Activated naive CD4-positive, alpha-beta T cell treated with anti-CD3 and anti-CD28 coated beads, Interleukin-2, amount 10 ng/mL, durations not matched to agents 5 hours and 36 hours (primary cell): Measurements from ENCODE around the gene PLAAT3. TPM values are rescaled to one million over a fixed set of nuclear protein-coding genes. Genes with fewer than 3 reads are reported as not detected.

Experiments
- total RNA-seq, 2 experiments: library from RNA; stranded (reverse); gene quantifications; one replicate each; pipeline ENCODE4 v1.2.3, GENCODE V29; 2021

PLAAT3 gene
- 1 to 10 TPM; 2.7 to 3.0 TPM for total RNA-seq

GRCh38 chr11:63614136-63614671 lies at the start of gene PLAAT3:
Gene PLAAT3, minus strand, starts transcription at chr11:63614433. Its CDS starts 419 bp downstream, at chr11:63614014.

DNA sequence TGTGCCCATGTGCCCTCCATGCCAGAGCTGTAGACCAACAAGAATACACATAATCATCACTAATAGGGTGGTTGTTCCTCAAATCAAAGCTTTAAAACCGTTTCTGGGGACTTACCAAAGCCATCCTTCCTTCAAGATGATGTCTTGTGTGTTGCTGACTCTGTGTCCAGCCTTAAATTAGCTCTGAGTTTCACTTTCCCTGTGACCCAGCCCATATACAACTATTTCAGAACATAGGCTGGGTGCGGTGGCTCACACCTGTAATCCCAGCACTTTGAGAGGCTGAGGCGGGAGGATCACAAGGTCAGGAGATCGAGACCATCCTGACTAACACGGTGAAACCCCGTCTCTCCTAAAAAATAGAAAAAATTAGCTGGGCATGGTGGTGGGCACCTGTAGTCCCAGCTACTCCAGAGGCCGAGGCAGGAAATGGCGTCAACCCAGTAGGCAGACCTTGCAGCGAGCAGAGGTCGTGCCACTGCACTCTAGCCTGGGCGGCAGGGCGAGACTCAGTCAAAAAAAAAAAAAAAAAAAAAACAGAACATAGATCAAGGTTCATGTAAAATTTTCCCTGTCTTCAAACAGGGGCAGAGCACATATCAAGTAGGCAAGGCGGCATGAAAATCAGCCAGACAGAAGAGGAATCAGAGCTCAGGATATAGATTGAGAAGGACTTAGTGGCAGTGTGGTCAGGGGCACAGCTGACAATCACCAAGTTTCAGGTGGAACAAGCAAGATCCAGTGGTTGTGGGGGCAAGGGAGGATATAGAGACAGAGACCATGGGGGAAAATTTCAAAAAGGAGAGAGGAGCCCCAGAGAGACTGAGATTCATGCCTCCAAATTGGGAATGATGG lies 50.8 kb downstream of the PLAAT3 start, which contains the start of gene PLAAT2:
Gene PLAAT2 (minus strand): TSS at position 179 of the 855 bp plus-strand sequence. CDS start 55 bp downstream, at position 124.

DNA sequence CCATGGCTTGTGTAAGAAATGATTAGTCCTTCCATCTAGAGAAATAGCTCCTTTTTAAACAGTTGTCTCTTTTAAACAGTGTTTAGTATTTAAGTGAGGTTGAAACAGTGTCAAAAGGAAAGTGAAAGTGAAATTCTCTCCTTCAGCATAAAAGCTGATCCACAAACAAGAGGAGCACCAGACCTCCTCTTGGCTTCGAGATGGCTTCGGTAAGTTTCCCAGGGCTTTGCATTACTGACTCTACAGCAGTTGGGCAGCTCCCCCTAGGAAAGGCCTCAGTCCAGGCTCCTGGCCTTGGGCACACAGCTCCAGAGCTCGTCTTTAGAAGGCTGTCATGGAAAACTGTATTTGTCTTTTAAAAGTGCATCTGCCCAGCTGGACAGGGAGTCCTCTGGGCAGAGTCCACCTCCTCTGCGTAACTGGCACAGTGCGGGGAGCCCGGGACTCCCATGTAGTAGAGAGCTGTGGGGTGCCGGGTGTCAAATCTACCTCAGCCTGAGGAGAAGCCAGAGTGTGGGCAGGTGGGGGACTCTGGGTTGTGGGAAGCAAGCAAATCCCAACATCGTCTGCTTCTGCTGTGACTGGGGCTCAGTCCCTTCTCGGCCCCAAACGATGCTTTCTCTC lies 77.5 kb downstream of the PLAAT3 start, which contains the start of gene PLAAT4:
Gene PLAAT4 (plus strand): TSS at position 140 of the 624 bp plus-strand sequence. CDS start 61 bp downstream, at position 201.

Other genes starting within 250 kb of the PLAAT3 start
- gene SLC22A9, start 244.6 kb downstream of the PLAAT3 start, total RNA-seq = not detected
- not detected for gene PLAAT5, start 123.3 kb downstream of the PLAAT3 start, total RNA-seq
- gene LGALS12, start 108.3 kb downstream of the PLAAT3 start, total RNA-seq = not detected
- 100 to 1,000 TPM; 128 to 136 TPM for gene PLAAT4, start 77.6 kb downstream of the PLAAT3 start, total RNA-seq
- gene PLAAT2, start 51.1 kb downstream of the PLAAT3 start, total RNA-seq = under 1 TPM in 1 of 2 experiments, not detected in 1; 0.28 TPM
- gene ATL3, start 56.9 kb upstream of the PLAAT3 start, total RNA-seq = 10 to 100 TPM; 38.2 to 39.0 TPM
- 10 to 100 TPM; 59.6 to 67.7 TPM for gene RTN3, start 67.1 kb upstream of the PLAAT3 start, total RNA-seq
- gene ZFTA, start 154.3 kb upstream of the PLAAT3 start, total RNA-seq = 1 to 10 TPM; 1.7 to 2.0 TPM
- gene SPINDOC, start 199.0 kb upstream of the PLAAT3 start, total RNA-seq = 10 to 100 TPM; 28.7 to 31.4 TPM
- 10 to 100 TPM; 62.5 to 65.1 TPM for gene MARK2, start 224.7 kb upstream of the PLAAT3 start, total RNA-seq